ENCODE measurements around the gene OLFM1.
"Not testable (repeated sequence)": the region's sequence is repeated elsewhere in the genome, so short reads cannot be mapped to it uniquely, and the experiment has no call there.

Gene OLFM1

DNA sequence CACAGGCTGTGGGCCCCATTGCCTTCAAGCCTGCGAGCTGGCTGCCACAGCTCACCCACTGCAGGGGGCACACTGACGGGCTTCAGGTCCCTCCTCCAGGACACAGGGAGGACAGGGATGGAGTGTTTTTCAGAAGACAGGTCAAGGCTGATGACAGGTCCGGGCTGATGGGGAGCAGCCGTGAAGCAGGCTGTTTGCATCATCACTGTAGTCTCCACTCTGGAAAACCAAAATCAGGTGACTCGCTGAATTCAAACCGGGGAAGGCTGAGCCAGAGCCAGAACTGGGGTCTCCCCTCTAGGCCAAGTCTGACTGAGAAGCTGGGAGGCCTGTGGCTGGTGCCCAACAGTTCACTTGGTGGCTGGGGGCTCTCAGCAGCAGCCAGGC is 48.5 kb downstream of the OLFM1 start:
- DNase-seq, result no peak

DNA sequence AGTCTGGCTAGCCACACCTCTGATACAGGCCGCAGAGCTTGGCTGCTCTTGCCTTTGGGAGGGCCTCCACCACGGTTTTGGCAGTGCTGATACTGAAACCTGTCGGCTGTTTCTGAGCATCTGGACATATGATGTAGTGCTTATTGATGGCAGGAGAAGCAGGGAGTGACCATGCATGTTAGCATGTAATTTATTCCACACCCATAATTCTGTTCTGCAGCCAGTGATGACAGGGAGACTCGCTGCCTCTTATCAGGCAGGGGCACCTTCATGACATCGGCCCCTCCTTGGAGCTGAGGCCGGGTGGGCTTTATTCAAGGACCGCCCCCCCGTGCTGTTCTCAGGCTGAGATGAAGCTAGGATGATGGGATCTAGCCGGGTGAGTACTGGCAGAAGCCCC is 49.0 kb downstream of the OLFM1 start:
- no peak for DNase-seq

- DNase-seq, result no peak
Observed at GRCh38 chr9:135136991-135137832, 49.7 kb downstream of the OLFM1 start.

GRCh38 chr9:135138078-135138855 is 50.8 kb downstream of the OLFM1 start:
- DNase-seq, result no peak

DNA sequence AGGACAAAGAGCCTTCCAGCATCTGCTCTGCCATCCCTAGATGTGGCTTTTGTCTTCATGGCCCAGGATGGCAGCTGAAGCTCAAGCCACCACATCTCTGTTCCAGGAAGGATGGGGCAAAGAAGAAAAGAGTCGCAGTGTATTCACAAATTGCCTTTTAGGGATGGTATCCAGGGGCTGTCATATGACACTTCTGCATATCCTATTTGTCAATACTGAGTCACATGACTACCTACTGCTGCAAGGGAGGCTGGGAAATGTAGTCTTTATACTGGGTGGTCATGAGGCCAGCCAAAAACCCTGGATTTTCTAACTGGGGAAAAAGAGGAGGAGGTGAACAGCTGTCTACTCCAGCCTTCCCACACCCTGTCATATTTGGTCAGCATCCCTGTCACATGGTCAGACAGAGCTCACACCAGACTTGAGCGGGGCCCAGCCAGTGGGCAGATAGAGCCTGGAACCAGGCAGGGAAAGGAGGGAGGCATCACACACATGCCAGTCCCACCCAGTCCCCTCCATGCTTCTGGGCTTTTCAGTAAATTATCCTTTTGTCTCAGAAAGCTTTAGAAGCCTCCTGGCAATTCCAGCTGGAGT is 52.0 kb downstream of the OLFM1 start:
- no peak for DNase-seq

- no peak for DNase-seq
Observed at GRCh38 chr9:135141183-135141774, 53.8 kb downstream of the OLFM1 start.

- no peak for DNase-seq
Observed at GRCh38 chr9:135144581-135145170, 57.2 kb downstream of the OLFM1 start.

- no peak for DNase-seq
Observed at GRCh38 chr9:135145312-135145711, 57.8 kb downstream of the OLFM1 start.

DNA sequence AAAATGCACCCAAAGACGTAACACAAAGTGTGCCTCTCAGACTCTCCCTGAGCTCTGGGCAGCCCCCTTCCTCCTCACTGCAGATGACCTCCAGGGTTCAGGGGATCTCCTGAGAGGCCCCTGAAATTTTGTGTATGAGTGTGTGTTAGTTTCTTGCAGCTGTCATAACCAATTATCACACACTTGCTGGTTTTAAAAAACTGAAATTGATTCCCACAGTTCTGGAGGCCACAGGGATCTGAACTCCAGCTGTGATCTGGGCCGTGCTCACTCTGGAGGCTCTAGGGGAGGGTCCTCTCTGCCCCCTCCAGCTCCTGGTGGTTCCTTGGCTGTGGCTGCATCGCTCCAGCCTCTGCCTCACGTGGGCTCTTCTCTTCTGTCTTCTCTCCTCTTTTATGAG is 58.8 kb downstream of the OLFM1 start:
- DNase-seq, result no peak

- no peak for DNase-seq
Observed at GRCh38 chr9:135146766-135147473, 59.5 kb downstream of the OLFM1 start.

- DNase-seq, result no peak
Observed at GRCh38 chr9:135147474-135147805, 60.0 kb downstream of the OLFM1 start.

DNA sequence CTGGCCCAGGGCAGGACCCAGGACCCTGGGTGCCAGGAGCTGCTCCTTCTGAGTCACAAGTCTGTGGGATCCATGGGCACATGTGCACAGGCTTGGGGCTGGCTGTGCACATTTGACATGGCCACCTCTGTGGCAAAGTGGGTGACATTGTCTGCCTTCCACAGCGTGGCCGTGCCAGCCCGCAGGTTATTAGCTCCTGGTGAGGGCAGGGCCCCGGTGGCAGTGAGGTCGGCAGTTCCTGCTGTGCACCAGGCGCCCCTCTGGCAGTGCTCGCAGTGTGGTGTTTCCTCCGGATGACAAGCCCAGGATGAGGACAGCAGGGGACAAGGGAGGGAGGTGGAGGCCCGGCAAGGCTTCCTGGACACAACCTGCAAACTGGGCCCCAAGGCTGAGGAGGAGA is 60.5 kb downstream of the OLFM1 start:
- DNase-seq, result no peak

- no peak for DNase-seq
Observed at GRCh38 chr9:135148386-135148785, 60.9 kb downstream of the OLFM1 start.

- DNase-seq, result not testable (repeated sequence)
Observed at GRCh38 chr9:135149901-135150300, 62.4 kb downstream of the OLFM1 start.

GRCh38 chr9:135150981-135151380 is 63.5 kb downstream of the OLFM1 start:
- DNase-seq, result no peak

- no peak for DNase-seq
Observed at GRCh38 chr9:135151757-135152613, 64.5 kb downstream of the OLFM1 start.

DNA sequence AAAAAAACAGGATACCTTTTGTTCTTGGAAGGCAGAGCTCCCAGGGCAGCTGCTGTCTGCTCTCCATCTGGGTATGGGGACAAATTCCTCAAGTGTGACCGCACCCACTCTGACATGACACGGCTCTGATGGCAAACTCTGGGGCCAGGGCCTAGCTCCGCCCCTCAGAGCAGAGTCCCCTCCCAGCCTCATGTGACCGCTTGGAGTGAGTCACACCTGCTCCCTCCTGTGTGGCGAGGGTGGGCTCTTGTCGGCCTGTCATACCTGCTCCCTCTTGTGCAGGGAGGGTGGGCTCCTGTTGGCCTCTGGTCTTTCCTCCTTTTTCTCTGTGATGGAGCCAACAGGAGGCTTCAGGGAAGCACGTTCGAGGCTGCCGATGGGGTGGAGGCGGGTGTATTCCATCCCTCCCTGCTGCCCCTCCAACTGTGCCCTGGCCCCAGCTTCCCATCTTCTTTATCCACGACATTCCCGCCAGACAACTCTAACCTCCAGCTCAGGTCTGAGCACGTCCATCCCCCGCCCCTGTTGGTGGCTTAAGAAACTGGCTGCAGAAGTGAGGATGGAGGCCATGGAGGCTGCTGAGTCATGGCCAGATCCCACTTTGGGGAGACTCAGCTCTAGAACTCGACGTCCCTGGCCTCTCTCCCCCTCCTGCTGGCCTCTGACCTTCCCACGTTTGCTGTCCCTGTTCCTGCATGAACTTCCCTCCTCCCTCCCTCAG is 65.3 kb downstream of the OLFM1 start:
- no peak for DNase-seq

DNA sequence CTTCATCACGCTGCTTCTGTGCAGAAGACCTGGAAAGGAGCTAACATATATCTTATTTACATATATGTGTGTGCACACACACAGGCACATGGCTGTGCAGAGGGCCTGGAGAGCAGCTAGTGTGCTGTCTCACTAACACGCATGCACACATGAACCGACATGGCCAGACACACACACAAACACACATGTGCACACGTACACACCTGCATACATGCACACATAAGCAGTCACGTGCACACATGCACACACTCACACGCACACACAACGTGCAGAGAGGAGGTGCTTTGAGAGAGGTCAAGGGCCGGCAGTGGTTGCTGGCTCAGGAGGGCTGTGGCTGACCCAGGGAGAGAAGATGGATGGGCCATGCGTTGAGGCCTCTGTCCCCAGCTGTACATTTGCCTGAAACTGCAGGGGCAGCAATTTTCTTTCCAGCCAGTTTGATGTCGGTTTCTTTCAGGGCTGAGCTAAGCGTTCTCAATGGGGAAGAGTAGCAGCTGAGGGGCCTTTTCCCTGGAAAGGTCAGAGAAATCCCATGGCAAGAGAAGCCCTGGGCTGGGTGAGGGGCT is 66.7 kb downstream of the OLFM1 start:
- DNase-seq, result no peak

- no peak for DNase-seq
Observed at GRCh38 chr9:135155396-135155795, 67.9 kb downstream of the OLFM1 start.

All from activated CD8-positive, alpha-beta memory T cell treated with anti-CD3 and anti-CD28 coated beads for 24 hours (primary cell).